Measurements from ENCODE around the gene MMP3.
A peak's percentile ranks its signal among the peaks of the same experiment; 100 is the strongest.

MMP3 gene

GRCh38 chr11:102831489-102832440 lies 11.6 kb downstream of the MMP3 start:
- DNase-seq: no peak

GRCh38 chr11:102831128-102831488 lies 12.3 kb downstream of the MMP3 start:
- DNase-seq: no peak

GRCh38 chr11:102830001-102830727 lies 13.2 kb downstream of the MMP3 start:
- DNase-seq: peak in 1 of 2 donors; percentile 18

- no peak for DNase-seq
Measured at GRCh38 chr11:102829316-102830000, 14.0 kb downstream of the MMP3 start.

- peak; percentile 59 to 66 for DNase-seq
Measured at GRCh38 chr11:102824556-102824955, 18.9 kb downstream of the MMP3 start.

- DNase-seq: no peak
Measured at GRCh38 chr11:102819491-102819890, 23.9 kb downstream of the MMP3 start.

- DNase-seq: no peak
Measured at GRCh38 chr11:102813484-102813883, 29.9 kb downstream of the MMP3 start.

- no peak for DNase-seq
Measured at GRCh38 chr11:102812188-102812587, 31.2 kb downstream of the MMP3 start.

GRCh38 chr11:102810950-102811660 lies 32.3 kb downstream of the MMP3 start:
- no peak for DNase-seq

GRCh38 chr11:102809971-102810370 lies 33.4 kb downstream of the MMP3 start:
- DNase-seq: no peak

GRCh38 chr11:102807921-102808320 lies 35.5 kb downstream of the MMP3 start:
- no peak for DNase-seq

- DNase-seq: no peak
Measured at GRCh38 chr11:102806296-102806695, 37.1 kb downstream of the MMP3 start.

GRCh38 chr11:102802341-102802740 lies 41.1 kb downstream of the MMP3 start:
- DNase-seq: peak in 1 of 2 donors; percentile 42

- DNase-seq: no peak
Measured at GRCh38 chr11:102800767-102801166, 42.6 kb downstream of the MMP3 start.

- no peak for DNase-seq
Measured at GRCh38 chr11:102799681-102800340, 43.6 kb downstream of the MMP3 start.

GRCh38 chr11:102798012-102798746 lies 45.2 kb downstream of the MMP3 start, which contains the start of gene MMP1:
TSS of gene MMP1 (minus strand) at chr11:102798160. CDS start at chr11:102798092, 68 bp downstream.
- no peak for DNase-seq

- DNase-seq: peak; percentile 66 to 74
Measured at GRCh38 chr11:102794382-102794781, 49.0 kb downstream of the MMP3 start.

GRCh38 chr11:102793677-102794290 lies 49.6 kb downstream of the MMP3 start:
- no peak for DNase-seq

- no peak for DNase-seq
Measured at GRCh38 chr11:102792604-102793003, 50.8 kb downstream of the MMP3 start.

- no peak for DNase-seq
Measured at GRCh38 chr11:102791271-102792036, 52.0 kb downstream of the MMP3 start.
